Stimulated activated CD4-positive, alpha-beta T cell treated with anti-CD3 and anti-CD28 coated beads, Interleukin-1b, Interleukin-23, amount 100 ng/mL, for 24 hours (primary cell): Measurements from ENCODE around the gene POLR3E.
"Not testable (repeated sequence)": the region's sequence is repeated elsewhere in the genome, so short reads cannot be mapped to it uniquely, and the experiment has no call there.

Experiments used
- DNase-seq, 4 experiments: peaks; one replicate each; pipeline ENCODE4 v3.0.0-alpha.2; 2020; ENCODE audit warnings: low read depth in 4 of 4, low spot score in 1 of 4

POLR3E gene

DNA sequence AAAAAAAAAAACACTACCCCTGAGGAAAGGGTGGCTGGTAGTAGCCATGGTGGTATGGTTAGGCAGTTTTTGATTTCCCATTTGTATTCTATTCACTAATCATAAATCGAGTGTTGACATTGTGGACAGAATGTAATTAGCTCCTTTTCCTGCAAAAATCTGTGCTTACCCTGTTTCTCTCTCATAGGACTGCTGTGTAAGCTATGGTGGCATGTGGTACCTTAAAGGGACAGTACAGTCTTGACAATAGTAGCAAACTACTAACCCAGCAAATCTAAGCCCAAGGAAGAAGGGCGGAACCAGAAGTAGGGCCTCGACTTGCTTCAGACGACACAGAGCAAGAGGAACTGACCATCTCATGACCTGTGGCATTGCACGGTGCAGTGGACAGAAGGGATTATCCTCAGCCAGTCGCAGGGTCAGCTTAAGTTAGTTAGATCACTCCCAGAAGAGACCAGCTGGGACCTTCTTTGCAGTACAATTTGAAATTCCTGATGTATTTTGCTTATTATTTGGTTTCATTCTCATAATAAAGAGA, 36.3 kb downstream of the POLR3E start:
- DNase-seq = no peak

DNA sequence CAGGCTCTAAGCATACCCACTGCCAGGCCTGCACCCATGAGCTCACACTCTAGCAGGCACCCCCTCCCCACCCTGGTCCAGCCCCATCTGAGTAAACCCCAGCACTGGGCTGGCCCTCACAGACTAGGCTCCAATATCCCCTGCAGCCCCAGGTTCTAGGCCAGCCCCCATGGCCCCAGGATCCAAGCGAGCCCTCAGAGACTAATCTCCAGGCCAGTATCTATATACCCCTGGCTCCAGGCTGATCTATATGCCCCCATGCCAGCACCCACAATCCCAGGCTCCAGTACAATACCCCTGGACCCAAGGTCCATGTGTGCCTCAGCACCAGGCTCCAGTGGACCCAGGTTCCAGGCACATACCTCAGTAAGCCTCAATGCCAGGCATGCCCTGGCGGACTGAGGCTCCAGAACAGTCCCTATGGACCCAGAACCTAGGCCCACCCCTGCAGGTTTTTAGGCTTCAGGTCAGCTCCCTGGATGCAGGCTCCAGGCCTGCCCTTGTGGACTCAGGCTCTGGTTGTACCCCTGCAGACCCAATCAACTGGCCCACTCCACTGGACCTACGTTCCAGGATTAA, 38.5 kb downstream of the POLR3E start:
- DNase-seq = no peak

DNA sequence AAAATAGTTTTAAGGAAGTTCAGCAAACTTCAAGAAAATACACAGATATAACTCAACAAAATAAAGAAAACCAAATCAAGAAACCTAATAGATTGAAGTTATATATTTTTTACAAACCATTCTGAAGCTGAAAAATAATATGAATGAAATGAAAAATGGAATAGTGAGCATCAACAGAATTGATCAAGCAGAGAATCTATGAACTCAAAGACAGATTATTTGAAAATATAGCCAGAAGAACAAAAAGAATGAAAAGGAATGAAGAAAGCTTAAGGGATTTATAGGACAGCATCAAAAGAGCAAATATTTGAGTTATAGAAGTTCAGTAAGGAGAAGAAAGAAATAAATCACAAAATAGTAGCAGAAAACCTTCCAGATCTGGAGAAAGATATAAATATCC, 39.4 kb downstream of the POLR3E start:
- DNase-seq = no peak

DNA sequence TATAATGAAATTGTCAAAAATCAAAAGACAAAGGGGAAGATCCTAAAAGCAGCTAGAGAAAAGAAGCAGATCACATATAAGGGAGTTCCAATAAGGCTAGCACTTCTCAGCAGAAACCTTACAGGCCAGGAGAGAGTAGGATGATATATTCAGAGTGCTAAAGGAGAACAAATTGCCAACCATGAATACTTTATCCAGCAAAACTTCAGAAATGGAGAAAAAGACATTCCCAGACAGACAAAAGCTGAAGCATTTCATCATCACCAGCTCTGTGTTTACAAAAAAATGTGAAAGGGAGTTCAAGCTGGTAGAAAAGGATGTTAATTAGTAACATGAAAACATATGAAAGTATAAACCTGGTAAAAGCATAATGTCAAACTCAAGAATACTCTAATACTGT, 39.8 kb downstream of the POLR3E start:
- no peak for DNase-seq

DNA sequence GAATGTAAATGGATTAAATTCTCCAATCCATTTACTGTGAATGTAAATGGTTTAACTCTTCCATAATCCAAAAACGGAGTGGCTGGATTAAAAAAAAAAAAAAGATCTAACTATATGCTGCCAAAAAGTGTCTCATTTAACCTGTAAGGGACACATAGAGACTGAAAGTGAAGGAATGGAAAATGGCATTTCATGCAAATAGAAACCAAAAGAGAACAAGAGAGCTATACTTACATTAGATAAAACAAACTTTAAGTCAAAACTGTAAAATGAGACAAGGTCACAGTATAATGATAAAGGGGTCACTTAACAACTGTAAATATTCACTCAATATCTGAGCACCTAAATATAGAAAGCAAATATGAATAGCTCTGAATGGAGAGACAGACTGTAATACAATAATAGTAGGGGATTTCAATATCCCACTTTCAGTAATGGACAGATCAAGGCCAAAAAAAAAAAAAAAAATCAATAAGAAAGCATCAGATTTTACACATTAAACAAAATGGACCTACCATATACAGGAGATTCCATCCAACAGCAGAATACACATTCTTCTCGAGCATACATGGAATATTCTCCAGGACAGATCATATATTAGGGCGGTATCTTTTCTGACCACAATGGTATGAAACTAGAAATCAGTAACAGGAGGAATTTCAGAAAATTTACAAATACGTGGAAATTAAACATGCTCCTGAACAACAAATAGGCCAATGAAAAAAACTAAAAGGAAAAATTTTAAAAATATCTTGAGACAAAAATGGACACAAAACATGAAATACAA, 40.8 kb downstream of the POLR3E start:
- no peak for DNase-seq

DNA sequence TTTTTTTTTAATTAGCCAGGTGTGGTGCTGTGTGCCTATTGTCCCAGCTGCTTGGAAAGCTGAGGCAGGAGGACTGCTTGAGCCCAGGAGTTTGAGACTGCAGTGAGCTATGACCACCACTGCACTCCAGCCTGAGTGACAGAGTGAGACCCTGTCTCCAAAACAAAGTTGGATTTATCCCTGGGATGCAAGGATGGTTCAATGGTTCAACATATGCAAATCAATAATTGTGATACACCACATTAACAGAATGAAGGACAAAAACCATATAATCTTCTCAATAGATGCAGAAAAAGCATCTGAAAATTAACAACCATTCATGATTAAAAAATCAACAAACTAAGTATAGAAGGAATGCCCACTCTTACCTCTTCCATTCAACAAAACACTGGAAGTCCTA, 43.7 kb downstream of the POLR3E start:
- DNase-seq = no peak

DNA sequence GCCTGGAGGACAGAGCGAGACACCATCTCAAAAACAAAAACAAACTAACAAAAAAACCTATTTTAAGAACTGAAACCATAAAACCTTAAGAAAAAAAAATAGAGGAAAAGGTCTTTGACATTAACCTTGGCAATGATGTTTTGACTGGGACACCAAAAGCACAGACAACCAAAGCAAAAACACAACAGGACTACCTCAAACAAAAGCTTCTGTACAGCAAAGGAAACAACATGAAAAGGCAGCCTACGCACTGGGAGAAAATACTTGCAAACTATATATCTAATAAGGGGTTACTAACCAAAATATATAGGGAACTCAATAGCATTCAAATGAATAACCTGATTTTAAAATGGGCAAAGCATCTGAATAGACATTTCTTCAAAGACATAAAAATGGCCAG, 44.9 kb downstream of the POLR3E start:
- no peak for DNase-seq

DNA sequence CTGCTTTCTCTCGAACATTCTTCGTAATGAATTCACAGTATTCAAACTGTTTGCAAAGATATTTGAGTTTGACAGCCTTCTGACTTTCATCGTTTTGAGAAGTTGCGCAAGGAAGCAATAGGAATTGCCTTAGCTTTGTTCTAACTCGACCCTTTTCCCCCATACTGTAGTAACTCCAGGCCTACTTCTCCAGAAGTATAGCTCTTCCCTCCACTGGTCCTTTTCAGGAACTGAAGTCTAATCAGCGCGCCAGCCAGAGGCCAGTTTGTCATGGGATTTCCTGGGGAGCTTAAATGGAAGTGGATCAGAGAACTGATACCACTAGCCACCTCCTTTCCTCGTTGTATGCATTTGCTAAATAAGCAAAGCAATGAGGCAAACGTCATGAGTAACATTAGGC, 49.3 kb downstream of the POLR3E start:
- no peak for DNase-seq

DNA sequence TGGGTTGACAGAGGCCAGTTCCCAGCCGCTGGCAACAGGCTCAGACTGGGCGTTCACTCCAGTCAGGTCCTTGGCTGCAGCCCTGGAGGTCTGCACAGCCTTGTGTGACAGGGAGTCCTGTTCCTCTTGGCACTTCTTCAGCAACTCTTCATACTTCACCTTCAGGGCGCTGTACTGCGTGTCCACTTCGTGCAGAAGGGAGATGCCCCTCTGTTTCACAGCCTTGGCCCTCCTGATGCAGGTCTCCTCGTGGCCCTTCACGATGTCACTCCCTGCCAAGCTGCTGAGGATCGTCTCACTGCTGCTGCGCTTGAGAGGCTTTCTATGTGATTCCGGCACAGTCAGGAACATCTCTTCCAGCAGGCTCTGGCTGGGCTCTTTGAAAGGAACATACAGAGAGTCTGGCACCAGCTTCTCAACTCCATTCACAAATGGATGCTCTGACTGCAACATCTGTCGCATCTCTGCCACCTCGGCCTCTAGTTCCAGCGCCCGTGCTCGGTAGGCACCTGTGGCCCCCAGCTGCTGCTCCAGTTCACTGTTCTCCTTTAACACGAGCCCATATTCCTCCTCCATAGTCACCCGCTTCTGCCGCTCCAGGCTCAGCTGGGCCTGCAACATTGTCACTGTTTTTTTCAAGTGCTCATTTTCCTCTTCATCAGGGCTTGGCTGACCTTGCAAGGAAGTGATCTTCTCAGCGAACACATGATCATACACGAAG, 50.1 kb downstream of the POLR3E start:
- no peak for DNase-seq

DNA sequence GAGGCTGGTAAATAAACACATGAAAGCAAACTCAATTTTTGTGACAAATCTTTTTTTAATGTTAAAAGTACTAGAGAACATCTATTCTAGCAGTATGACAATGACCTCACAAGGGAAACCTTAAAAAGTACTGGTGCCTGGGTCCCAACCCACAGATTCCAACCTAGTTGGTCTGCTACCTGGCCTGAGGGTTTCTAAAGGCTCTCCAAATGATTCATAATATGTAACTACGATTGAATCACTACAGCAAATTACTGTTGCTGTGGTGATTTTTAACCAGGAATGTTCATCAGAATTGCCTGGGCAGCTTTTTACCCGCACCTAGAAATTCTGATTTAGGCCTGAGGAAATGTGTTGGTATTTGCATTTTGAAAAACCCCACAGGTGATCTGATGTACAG, 51.1 kb downstream of the POLR3E start:
- DNase-seq = no peak

DNA sequence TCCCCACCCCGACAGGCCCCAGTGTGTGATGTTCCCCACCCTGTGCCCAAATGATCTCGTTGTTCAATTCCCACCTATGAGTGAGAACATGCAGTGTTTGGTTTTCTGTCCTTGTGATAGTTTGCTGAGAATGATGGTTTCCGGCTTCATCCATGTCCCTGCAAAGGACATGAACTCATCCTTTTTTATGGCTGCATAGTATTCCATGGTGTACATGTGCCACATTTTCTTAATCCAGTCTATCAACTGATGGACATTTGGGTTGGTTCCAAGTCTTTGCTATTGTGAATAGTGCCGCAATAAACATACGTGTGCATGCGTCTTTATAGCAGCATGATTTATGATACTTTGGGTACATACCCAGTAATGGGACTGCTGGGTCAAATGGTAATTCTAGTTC, 53.8 kb downstream of the POLR3E start:
- DNase-seq = not testable (repeated sequence)

DNA sequence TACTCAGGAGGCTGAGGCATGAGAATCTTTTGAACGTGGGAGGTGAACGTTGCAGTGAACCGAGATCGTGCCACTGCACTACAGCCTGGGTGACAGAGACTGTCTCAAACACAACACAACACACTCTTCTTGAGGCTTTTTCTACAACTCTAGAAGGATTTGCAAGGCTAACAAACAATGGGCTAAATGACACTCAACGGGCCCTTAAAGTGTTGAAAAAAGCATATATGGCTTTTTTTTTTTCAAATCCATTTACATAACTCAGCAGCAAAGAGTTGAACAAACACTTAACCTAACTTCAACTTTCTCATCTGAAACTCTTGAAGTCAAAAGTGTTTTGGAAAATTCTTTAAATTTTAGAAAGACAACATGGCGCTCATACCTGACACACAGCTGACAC, 54.9 kb downstream of the POLR3E start:
- no peak for DNase-seq

DNA sequence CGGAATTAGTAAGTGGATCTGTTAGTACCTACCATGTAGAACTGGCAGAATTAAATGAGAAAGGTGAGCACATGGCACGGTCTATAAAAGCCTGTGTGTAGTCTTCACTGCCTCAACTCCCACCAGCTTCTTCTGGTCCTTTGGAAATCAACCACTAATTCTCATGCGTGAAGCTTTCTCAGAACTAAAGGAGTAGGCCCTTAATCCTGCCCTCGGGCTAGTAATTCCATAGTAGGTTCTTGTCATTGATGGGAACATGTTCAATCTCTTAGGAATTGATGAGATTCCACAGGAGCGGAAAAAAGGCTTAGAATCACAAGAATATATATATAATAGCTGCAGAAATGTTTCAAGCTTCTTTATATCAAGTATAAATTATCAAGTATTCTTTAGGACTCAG, 55.5 kb downstream of the POLR3E start:
- no peak for DNase-seq

DNA sequence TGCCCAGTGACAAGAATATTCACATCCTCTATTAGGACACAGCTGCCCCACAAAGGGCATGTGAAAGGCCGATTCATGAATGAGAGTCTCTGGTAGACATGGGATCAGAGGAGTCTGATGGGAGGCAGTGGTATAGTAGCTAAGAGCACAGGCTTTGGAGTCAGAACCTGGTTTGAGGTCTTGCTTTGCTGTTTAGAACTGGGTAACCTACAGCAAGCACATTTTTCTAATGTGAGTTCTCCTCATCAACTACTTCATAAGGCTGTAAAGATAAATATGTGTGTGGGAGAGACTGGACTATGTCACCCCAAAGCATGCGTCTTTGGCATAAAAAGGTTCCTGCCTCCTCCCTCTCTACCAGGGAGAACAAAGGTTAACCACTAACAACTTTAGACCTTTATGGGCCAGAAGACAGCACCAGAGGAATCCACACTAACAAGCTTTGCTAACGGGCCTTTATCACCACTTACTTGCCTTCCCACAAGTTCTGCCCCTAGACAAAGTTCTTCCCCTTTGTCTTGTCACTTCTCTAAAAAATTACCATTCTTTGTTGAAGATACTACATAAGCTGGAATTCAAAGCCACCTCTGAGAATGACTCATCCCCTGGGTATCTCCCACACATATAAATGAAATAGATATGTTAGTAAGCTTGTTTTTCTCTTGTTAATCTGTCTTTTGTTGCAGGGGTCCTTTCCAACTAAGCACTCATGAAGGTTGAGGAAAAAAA, 56.1 kb downstream of the POLR3E start:
- DNase-seq = no peak

DNA sequence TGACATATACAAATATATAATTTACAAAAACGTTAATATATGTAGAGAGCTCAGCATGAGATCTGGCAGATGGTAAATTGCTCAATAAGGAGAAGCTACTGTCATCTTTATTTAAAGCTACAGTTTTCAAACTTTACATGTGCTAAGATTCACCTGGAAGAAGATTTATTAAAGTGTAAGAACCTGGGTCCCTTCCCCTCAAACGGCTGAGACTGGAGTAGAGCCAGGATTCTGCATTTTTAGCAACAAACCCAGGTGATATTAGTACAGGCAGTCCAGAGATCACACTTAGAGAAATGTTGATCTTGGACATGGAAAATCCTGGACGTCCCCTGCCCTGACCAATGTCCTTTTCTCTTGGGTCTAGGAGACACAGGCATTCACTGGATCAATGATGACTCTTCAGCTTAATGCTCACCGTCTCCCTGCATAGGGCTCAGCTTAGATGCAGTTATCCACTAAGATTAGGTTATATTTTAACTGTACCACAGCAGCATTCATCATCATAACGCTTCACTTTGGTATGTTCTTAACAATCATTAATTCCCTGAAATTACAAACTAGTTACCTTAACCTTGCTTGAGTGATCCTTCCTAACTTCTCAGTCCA, 56.8 kb downstream of the POLR3E start:
- DNase-seq = no peak

DNA sequence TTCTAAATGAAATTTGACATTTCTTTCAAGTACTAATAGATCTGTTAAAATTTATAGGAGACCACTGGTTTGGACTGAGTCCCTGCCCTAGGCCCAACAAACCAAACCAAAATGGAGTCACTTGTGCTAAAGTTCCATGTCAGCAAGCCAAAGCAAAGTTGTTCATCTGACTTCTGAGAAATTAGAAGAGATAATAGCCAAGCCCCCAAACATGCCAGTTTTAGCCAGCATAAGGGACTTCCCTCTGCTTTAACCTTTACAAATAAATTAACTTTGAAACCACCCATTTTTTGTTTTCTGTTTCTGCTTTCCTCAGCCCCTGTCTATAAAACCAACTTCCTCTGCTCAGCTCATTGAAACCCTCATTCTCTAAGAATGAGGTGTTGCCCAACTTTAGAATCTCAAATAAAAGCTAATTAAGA, 58.3 kb downstream of the POLR3E start:
- DNase-seq = no peak

DNA sequence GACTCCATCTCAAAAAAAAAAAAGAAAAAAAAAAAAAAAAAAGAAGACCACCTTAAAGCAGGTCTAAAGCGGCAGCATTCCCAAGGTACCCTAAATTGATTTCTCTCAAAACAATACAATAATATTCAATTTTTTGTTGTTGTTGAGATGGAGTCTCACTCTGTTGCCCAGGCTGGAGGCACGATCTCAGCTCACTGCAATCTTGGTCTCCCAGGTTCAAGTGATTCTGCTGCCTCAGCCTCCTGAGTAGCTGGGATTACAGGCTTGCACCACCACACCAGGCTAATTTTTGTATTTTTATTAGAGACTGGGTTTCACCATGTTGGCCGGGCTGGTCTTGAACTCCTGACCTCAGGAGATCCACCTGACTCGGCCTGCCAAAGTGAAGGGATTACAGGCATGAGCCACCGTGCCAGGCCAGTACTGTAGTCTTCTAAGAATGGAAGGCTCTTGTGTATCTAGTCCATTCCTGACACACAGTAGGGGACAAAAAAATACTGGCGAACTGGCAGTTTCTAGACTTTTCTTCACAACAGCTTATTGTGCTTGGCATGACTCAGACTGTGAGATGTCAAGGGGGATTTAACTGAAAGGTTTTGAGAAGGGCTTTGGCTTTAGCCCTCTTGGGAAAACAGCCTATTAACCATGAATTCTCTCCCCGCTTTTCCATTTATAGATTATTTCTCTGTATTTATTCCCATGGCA, 59.9 kb downstream of the POLR3E start:
- no peak for DNase-seq

DNA sequence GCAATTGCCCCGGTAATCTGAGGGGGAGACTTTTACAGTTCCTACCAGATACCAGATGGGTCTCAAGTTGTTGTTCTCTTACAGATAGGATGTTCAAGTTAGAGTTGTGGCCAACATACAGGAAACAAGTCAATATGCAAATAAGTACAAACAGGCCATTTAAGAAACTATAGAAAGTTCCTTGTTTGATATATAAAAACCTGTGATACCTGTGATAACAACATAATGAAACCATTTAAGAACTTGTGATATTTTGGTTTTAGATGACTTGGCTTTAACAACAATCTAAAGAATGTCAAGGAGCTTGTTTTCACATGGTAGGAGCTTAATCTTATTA, 60.4 kb downstream of the POLR3E start:
- no peak for DNase-seq

DNA sequence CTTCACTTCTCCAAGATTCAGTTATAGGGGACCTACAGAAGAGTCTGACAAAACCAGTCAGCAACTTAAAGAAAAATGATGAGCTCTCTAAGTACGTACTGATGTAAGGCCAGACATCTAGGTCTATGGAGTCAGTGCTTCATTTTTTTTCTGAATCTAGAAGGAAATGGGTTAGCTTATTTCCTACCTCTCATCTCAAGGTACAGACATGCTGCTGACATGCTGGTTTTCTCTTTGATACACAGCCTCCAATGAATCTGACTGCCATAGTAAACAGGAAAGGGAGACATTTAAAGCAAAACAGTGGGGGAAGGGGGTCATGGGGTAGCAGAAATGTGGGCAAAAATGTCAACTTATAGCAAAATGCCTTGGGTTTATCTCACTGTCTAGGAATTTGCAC, 60.8 kb downstream of the POLR3E start:
- DNase-seq = no peak

DNA sequence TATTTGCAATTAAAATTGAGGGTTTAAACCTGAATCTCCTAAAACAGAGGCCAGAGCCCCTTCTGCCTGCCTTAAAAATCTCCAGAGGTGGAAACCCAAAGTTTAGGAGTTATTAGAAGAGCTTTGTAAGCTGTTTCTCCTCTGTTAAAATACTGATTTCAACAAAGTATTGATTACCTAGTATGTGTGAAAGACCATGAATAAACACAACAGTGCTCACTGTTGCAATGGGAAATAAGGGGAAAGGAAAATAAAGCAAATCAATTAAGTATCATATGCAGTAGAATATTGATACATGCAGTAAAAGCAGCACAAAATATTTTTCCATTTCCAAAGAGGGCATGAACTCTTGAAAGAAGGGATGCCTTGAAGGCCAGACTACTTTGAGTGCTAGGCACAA, 62.5 kb downstream of the POLR3E start:
- no peak for DNase-seq
